Thyroid gland (tissue), 4 donors: ENCODE results near the gene PTPRN2.

Source experiments
- CTCF ChIP-seq, 6 experiments: fragments of 200-600 bp in 3 of 6; fragments of 450-650 bp in 3 of 6; sonication (generic) in 3 of 6; IDR thresholded peaks; one replicate each; pipeline ENCODE4 v1.5.1; 2016 to 2019; ENCODE audit warnings: antibody characterized with exemption in 6 of 6, mild to moderate bottlenecking in 2 of 6, inconsistent platforms in 1 of 6, moderate library complexity in 1 of 6
- POLR2A ChIP-seq, 2 donors: fragments of 450-650 bp; IDR thresholded peaks; one replicate each; pipeline ENCODE4 v1.6.1; 2017; ENCODE audit warnings: antibody characterized with exemption in 2 of 2, mild to moderate bottlenecking in 2 of 2, moderate library complexity in 1 of 2

DNA sequence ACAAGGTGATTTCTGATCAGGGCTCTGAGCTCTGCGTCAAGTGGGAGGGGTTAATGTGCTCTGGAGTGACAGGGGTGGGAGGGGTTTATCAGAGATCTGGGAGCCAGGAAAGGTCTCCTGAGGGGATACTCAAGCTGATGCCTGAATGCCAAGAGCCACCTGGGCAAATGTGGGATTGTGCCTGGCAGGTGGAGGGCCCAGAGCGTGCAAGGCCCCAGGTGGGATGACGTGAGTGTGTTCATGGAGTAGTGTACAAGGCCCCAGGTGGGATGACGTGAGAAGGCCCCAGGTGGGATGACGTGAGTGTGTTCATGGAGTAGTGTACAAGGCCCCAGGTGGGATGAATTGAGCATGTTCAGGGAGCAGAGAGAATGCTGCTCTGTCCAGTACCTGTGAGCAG is 610.3 kb downstream of the PTPRN2 start:
- TF ChIP-seq CTCF (IDR thresholded peaks at IDR 0.05) (no peak), POLR2A (IDR thresholded peaks at IDR 0.05) (no peak)
